PC-3 (cell line): ENCODE measurements around the gene PDLIM4. TPM values are rescaled to one million over a fixed set of nuclear protein-coding genes. Genes with fewer than 3 reads are reported as not detected.

Source experiments
- ATAC-seq: fragments of 200-7000 bp; cut with Tn5 transposase; 2 replicates; pipeline ENCODE4 v1.9.1; 2020; ENCODE audit warnings: mild to moderate bottlenecking, moderate library complexity
- BruUV-seq: library from RNA; stranded (reverse); fragments of 400-500 nt; replicated peaks from 2 replicates; lab custom pipeline; 2021; lab: Mats Ljungman, UMichigan
- CTCF ChIA-PET: fragments of 300-600 bp; sonication (Branson Sonifier 250); formaldehyde crosslinking; loops from one replicate; lab custom pipeline; 2022; ENCODE audit warnings: antibody characterized with exemption; lab: Charles Lee
- POLR2A ChIA-PET: fragments of 300-600 bp; sonication (Branson Sonifier 250); formaldehyde crosslinking; loops from one replicate; lab custom pipeline; 2022; ENCODE audit warnings: antibody characterized with exemption; ENCODE audit not compliant: unreplicated experiment; lab: Charles Lee
- DNase-seq: peaks from one replicate; pipeline ENCODE4 v3.0.0-alpha.2; 2015
- H2AFZ ChIP-seq: fragments of 300-600 bp; sonication (generic); 2 replicates; pipeline ENCODE4 v1.6.0; 2016; ENCODE audit warnings: antibody characterized with exemption, low read length
- H3F3A ChIP-seq: fragments of 300-600 bp; sonication (generic); one replicate; pipeline ENCODE4 v1.6.0; 2017; ENCODE audit warnings: antibody characterized with exemption, low read length, control low read depth, mild to moderate bottlenecking; ENCODE audit not compliant: unreplicated experiment
- H3K27ac ChIP-seq: fragments of 300-600 bp; sonication (generic); 2 replicates; pipeline ENCODE4 v1.5.1; 2016; ENCODE audit warnings: mild to moderate bottlenecking, low read length
- H3K27me3 ChIP-seq: fragments of 300-600 bp; sonication (generic); 2 replicates; pipeline ENCODE4 v1.6.1; 2016; ENCODE audit warnings: low read length, mixed read lengths
- H3K36me3 ChIP-seq: fragments of 300-600 bp; sonication (generic); 2 replicates; pipeline ENCODE4 v1.6.1; 2016; ENCODE audit warnings: low read depth, mixed run types, low read length, mixed read lengths
- H3K4me1 ChIP-seq: fragments of 300-600 bp; sonication (generic); 2 replicates; pipeline ENCODE4 v1.5.1; 2016; ENCODE audit warnings: low read length; ENCODE audit not compliant: insufficient read depth
- H3K4me2 ChIP-seq: fragments of 300-600 bp; sonication (generic); 2 replicates; pipeline ENCODE4 v1.6.0; 2016; ENCODE audit warnings: low read length
- H3K4me3 ChIP-seq: fragments of 300-600 bp; sonication (generic); 2 replicates; pipeline ENCODE4 v1.5.1; 2016; ENCODE audit warnings: mild to moderate bottlenecking, low read length, mixed read lengths
- H3K79me2 ChIP-seq: fragments of 300-600 bp; sonication (generic); 2 replicates; pipeline ENCODE4 v1.6.1; 2017; ENCODE audit warnings: low read length, mixed read lengths
- H3K9ac ChIP-seq: fragments of 300-600 bp; sonication (generic); 2 replicates; pipeline ENCODE4 v1.6.0; 2016; ENCODE audit warnings: mild to moderate bottlenecking, low read length
- H3K9me2 ChIP-seq: fragments of 300-600 bp; sonication (generic); replicated peaks from 2 replicates; pipeline ENCODE4 v1.6.1; 2016; ENCODE audit warnings: mixed run types, low read length, mixed read lengths
- H3K9me3 ChIP-seq: fragments of 300-600 bp; sonication (generic); 2 replicates; pipeline ENCODE4 v1.6.1; 2016; ENCODE audit warnings: low read length, mixed read lengths
- H4K20me1 ChIP-seq: fragments of 300-600 bp; sonication (generic); 2 replicates; pipeline ENCODE4 v1.6.1; 2016; ENCODE audit warnings: low read length, mixed read lengths
- EZH2 ChIP-seq: fragments of 300-600 bp; sonication (generic); IDR thresholded peaks from one replicate; pipeline ENCODE4 v1.6.1; 2017; ENCODE audit warnings: antibody characterized with exemption, mild to moderate bottlenecking, low read length; ENCODE audit not compliant: unreplicated experiment
- EZH2phosphoT487 ChIP-seq: fragments of 300-600 bp; sonication (generic); IDR thresholded peaks from 2 replicates; pipeline ENCODE4 v1.6.1; 2018; ENCODE audit warnings: mild to moderate bottlenecking, antibody characterized with exemption, low read length, borderline replicate concordance
- intact Hi-C: fragments of 100-400 bp; cut with micrococcal nuclease; formaldehyde crosslinking; loops from 2 replicates; pipeline ENCODE4 v1.9.0; 2023
- total RNA-seq: library from RNA; depleted of rRNA; stranded (reverse); fragments of >200 nt; gene quantifications from 2 replicates; pipeline ENCODE4 v1.2.3, GENCODE V29; 2014
- TF ChIP-seq, protein P1 (sequence below): fragments of 300-600 bp; sonication (generic); conservative IDR thresholded peaks from 2 replicates; pipeline ENCODE4 v1.5.1; 2017; ENCODE audit warnings: antibody characterized with exemption, low read depth, mild to moderate bottlenecking, low read length

The PDLIM4 gene
- total RNA-seq, 1 experiment from 2014 or later: 27.8 TPM

DNA sequence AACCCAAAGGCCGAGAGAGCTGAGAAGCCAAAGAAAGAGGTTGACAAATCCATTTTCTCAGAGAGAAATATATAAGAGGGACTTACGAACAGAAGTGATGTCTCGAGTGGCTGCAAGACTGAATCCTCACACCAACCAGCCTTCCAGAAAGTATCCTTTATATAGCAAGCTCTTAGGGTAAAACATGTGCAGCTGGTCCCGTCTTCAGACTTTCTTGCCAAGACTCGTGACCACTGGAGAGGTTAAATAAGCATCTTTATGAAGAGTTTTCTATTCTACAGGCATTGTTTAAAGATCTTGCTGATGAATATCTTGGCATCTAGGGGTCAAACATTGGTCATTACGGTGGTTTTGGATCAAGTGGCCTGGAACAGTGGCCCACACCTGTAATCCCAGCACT lies 19.8 kb downstream of the PDLIM4 start:
- no peaks in the 10 kb centered on the region for H3K9me3 ChIP-seq
- H3F3A ChIP-seq: no peaks in the 10 kb centered on the region
- H4K20me1 ChIP-seq: no peaks in the 10 kb centered on the region
- no peaks in the 10 kb centered on the region for H3K9me2 ChIP-seq
- no TSS peak for BruUV-seq
- H3K27me3 ChIP-seq: no peaks in the 10 kb centered on the region
- H3K79me2 ChIP-seq: no peaks in the 10 kb centered on the region
- H3K4me1 ChIP-seq: no peaks in the 10 kb centered on the region
- ATAC-seq (no peak), DNase-seq (no peak)
- POLR2A ChIA-PET: no interaction called here
- H2AFZ ChIP-seq: no peak overlapping the region
- intact Hi-C loops: no loop called here
- CTCF ChIA-PET: no interaction called here
- no peak overlapping the region for H3K4me2 ChIP-seq
- TF ChIP-seq, protein P1, sequence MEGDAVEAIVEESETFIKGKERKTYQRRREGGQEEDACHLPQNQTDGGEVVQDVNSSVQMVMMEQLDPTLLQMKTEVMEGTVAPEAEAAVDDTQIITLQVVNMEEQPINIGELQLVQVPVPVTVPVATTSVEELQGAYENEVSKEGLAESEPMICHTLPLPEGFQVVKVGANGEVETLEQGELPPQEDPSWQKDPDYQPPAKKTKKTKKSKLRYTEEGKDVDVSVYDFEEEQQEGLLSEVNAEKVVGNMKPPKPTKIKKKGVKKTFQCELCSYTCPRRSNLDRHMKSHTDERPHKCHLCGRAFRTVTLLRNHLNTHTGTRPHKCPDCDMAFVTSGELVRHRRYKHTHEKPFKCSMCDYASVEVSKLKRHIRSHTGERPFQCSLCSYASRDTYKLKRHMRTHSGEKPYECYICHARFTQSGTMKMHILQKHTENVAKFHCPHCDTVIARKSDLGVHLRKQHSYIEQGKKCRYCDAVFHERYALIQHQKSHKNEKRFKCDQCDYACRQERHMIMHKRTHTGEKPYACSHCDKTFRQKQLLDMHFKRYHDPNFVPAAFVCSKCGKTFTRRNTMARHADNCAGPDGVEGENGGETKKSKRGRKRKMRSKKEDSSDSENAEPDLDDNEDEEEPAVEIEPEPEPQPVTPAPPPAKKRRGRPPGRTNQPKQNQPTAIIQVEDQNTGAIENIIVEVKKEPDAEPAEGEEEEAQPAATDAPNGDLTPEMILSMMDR: no peak
- TF ChIP-seq EZH2 (no peak), EZH2phosphoT487 (no peak)
- H3K27ac ChIP-seq: no peak overlapping the region
- no peak overlapping the region for H3K4me3 ChIP-seq
- H3K9ac ChIP-seq: no peak overlapping the region
- no peaks in the 10 kb centered on the region for H3K36me3 ChIP-seq

DNA sequence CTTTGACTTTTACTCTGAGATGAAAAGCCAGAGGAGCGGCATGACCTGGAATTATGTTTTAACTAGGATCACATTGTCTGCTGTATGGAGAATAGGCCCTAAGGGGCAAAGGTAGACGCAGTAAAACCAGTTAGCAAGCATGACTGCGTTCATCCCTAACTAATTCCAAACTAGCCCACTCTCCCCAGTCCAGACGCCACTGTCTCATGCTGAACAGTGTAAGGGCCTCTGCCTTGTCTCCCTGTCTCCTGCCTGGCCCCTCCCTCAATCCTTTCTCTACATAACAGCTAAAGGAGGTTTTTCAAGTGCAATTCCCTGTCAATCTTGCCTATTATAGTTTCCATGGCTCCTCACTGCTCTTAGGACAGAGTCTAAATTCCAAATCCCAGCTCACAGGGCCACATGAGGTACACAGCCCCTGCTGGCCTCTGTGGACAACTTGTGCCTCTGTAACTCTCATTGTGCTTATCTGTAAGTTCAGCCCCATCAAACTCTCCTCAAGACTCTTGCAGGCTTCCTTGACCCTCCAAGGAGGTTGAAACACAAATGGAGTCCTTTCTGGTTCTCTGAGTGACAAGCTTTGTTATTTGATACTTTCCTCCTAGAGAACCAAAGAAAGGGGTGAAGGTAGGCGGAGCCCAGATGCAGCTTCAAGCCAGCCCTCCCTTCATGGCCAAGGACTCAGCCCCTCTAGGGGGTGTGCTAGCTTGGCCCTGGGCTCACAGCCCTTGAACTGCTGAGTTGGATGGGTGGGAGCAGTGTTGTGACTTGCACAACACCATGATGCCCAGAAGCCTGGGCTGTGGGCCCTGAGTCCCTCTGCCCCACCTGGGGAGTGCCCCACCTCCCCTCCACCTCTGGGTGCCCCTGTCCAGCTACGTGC lies 20.7 kb downstream of the PDLIM4 start:
- Histone ChIP-seq H4K20me1 (no peaks in the 10 kb centered on the region), H3K27me3 (no peaks in the 10 kb centered on the region), H3K9ac (no peak overlapping the region), H3K4me3 (no peak overlapping the region), H3K9me2 (no peaks in the 10 kb centered on the region), H3K4me1 (no peaks in the 10 kb centered on the region), H3K36me3 (no peaks in the 10 kb centered on the region), H3F3A (no peaks in the 10 kb centered on the region), H3K9me3 (no peaks in the 10 kb centered on the region), H3K79me2 (no peaks in the 10 kb centered on the region), H3K27ac (no peak overlapping the region), H2AFZ (no peak overlapping the region), H3K4me2 (no peak overlapping the region)
- no TSS peak for BruUV-seq
- DNase-seq: no peak
- no peak for ATAC-seq
- ChIA-PET POLR2A (no interaction called here), CTCF (no interaction called here)
- intact Hi-C loops: no loop called here
- TF ChIP-seq EZH2 (no peak), EZH2phosphoT487 (no peak)
- TF ChIP-seq, protein P1: no peak

DNA sequence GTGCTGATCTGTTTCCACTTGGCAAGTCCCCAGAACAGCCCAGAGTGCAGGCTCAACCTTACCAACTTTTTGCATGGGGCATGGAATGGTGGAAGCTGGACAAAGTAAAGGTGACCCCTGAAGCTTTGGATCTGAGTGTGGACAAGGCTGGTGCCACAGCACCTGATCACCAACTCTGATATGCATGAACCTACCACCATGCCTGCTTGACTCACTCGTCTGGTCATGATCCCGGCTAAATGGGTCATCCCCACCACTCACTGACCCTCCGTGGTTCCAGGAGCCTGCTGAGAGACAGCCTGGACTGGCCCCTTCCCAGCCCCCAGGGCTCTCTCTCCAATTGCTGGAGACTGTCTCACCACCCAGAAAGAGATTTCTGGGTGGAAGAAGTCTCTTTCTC lies 22.3 kb downstream of the PDLIM4 start:
- no peaks in the 10 kb centered on the region for H3K27me3 ChIP-seq
- no peaks in the 10 kb centered on the region for H3K9me3 ChIP-seq
- H3K36me3 ChIP-seq: no peaks in the 10 kb centered on the region
- ChIA-PET CTCF (no interaction called here), POLR2A (no interaction called here)
- intact Hi-C loops: no loop called here
- no peak overlapping the region for H2AFZ ChIP-seq
- no peak for TF ChIP-seq EZH2
- TF ChIP-seq, protein P1: no peak
- TF ChIP-seq EZH2phosphoT487: no peak
- no peak overlapping the region for H3K27ac ChIP-seq
- no peaks in the 10 kb centered on the region for H3F3A ChIP-seq
- H3K9me2 ChIP-seq: no peaks in the 10 kb centered on the region
- no peak overlapping the region for H3K9ac ChIP-seq
- H4K20me1 ChIP-seq: no peaks in the 10 kb centered on the region
- no TSS peak for BruUV-seq
- H3K4me2 ChIP-seq: no peak overlapping the region
- H3K4me1 ChIP-seq: no peaks in the 10 kb centered on the region
- ATAC-seq (no peak), DNase-seq (no peak)
- no peak overlapping the region for H3K4me3 ChIP-seq
- no peaks in the 10 kb centered on the region for H3K79me2 ChIP-seq
